Non-pigmented ciliary epithelial cell (primary cell): ENCODE measurements around the gene SLC7A11.

ENCODE experiments used
- DNase-seq: peaks from one replicate; pipeline ENCODE4 v3.0.0-alpha.2; 2010; ENCODE audit warnings: low read depth

SLC7A11 gene

GRCh38 chr4:138161351-138161750, 80.8 kb downstream of the SLC7A11 start:
- DNase-seq, result no peak

DNA sequence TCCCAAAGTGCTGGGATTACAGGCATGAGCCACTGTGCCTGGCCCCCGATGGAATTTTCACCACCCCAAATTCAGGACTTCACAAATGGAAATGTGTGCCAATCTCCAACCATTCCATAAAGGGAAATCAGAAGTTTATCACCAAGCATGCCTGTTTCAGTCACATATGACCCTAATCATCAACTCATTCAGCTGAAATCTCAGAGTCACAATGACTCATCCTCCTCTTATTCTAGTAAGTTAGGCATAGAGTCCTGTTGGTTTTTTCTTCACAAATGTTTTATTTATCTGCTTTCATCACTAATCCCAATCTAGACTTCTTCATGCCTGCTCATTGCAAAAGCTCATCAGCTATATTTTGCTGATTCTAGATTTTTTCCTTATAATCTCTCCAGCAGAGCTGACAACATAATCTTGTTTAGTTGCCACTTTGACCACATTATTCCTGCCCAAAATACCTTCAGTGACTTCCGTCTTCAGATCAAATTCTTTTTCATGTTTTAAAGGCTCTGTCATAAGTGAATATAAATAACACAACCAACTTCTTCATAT, 83.3 kb downstream of the SLC7A11 start:
- DNase-seq, result peak; percentile 58

- DNase-seq, result no peak
These were observed 101.3 kb downstream of the SLC7A11 start for GRCh38 chr4:138140879-138141278.

DNA sequence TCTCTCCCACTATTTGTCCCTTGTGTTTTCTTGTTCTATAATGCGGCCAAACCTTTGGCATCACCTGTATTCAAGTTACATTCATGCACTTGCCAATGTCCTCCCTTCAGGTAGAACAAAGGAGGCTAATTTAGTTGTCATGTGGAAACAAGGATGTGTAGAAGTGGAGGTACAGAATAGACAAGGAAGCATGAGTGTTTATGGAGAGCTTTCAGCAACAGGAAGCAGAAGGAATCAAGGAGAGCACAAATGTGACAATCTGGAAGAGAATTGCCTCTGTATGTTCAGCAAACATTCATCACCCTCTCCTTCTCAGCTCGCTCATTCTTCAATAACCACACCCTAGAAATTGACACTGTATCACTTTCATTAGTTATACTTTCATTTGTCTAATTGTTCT, 103.4 kb downstream of the SLC7A11 start:
- DNase-seq, result no peak

DNA sequence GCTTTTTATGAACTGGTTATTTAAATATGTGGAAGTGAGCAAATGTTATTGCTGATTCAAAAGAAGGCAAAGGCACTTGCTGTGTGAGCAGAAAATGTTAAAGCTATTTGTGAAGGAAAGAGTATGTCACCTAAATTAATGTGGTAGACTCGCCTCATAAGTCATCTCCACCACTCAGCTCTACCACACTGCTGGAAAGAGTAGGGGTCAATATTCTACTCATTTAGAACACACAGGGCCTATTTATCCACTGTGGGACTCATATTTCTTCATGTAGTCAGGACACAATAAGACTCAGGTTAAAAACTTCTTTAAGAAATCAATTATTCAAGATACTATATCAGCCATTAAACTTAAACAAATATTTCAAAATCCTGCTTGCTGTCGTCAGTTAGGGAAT, 106.5 kb downstream of the SLC7A11 start:
- DNase-seq, result no peak

- DNase-seq, result no peak
These were observed 123.9 kb downstream of the SLC7A11 start for GRCh38 chr4:138118270-138118669.

DNA sequence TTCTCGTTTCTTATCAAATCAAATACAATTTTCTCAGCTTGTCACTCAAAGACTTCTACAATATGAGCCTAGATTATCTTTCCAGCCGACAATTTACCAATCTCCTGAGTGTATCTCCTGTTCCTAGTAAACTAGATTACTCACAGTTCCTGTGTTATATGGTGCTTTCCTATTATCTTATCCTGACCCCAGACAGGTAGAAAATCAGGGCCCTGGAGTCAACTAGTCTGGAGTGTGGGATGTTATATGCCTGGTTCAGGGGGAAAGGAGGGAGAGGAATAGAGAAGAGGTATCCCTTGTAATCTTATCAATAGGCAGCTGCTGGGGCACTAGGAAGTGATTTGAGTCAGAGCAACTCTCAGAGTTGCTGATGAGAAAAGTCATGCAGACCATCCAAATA, 127.1 kb downstream of the SLC7A11 start:
- DNase-seq, result no peak

DNA sequence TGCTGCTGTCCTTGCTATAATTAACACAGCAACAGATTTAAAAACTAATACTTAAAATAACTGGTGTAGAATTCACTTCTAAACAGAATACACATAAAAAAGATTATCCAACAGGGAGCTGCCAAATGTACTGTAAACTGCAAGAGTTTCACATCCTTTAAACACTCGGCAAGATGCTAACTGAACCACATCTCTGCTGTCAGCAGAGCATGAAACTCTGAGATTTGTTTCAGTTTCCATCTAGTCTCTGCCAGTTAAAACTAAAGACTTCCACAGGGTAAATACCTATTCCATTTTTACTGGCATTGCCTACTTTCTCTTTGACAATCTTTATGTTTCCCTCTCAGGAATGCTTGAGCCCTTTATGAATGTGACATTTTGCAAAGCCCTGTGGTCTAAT, 127.7 kb downstream of the SLC7A11 start:
- no peak for DNase-seq
